ENCODE data around the gene PHLDB3.

The PHLDB3 gene

GRCh38 chr19:43495082-43495481 lies 9.5 kb downstream of the PHLDB3 start:
- DNase-seq (ENCODE audit: low read depth) = no peak
- TF ChIP-seq CTCF (conservative IDR thresholded peaks at IDR 0.05; ENCODE audit: low read depth, low read length) = no peak
- no peak overlapping the region for H3K4me3 ChIP-seq (ENCODE audit: low read length)

- H3K4me3 ChIP-seq (ENCODE audit: low read length) = no peak overlapping the region
- TF ChIP-seq CTCF (conservative IDR thresholded peaks at IDR 0.05; ENCODE audit: low read depth, low read length) = no peak
- no peak for DNase-seq (ENCODE audit: low read depth)
Observed at GRCh38 chr19:43490759-43491158, 13.8 kb downstream of the PHLDB3 start.

GRCh38 chr19:43489979-43490599 lies 14.5 kb downstream of the PHLDB3 start:
- no peak for DNase-seq (ENCODE audit: low read depth)
- H3K4me3 ChIP-seq (ENCODE audit: low read length) = no peak overlapping the region
- no peak for TF ChIP-seq CTCF (conservative IDR thresholded peaks at IDR 0.05; ENCODE audit: low read depth, low read length)

GRCh38 chr19:43489310-43489709 lies 15.2 kb downstream of the PHLDB3 start:
- TF ChIP-seq CTCF (conservative IDR thresholded peaks at IDR 0.05; ENCODE audit: low read depth, low read length) = no peak
- DNase-seq (ENCODE audit: low read depth) = no peak
- no peak overlapping the region for H3K4me3 ChIP-seq (ENCODE audit: low read length)

GRCh38 chr19:43488179-43488578 lies 16.4 kb downstream of the PHLDB3 start:
- no peak for DNase-seq (ENCODE audit: low read depth)
- H3K4me3 ChIP-seq (ENCODE audit: low read length) = no peak overlapping the region
- TF ChIP-seq CTCF (conservative IDR thresholded peaks at IDR 0.05; ENCODE audit: low read depth, low read length) = no peak

GRCh38 chr19:43486412-43486811 lies 18.1 kb downstream of the PHLDB3 start:
- DNase-seq (ENCODE audit: low read depth) = no peak
- no peak overlapping the region for H3K4me3 ChIP-seq (ENCODE audit: low read length)
- no peak for TF ChIP-seq CTCF (conservative IDR thresholded peaks at IDR 0.05; ENCODE audit: low read depth, low read length)

- TF ChIP-seq CTCF (conservative IDR thresholded peaks at IDR 0.05; ENCODE audit: low read depth, low read length) = no peak
- DNase-seq (ENCODE audit: low read depth) = no peak
- no peak overlapping the region for H3K4me3 ChIP-seq (ENCODE audit: low read length)
Observed at GRCh38 chr19:43485951-43486350, 18.6 kb downstream of the PHLDB3 start.

Data from retinal pigment epithelial cell (primary cell).